ENCODE data around the gene KHK. TPM values are rescaled to one million over a fixed set of nuclear protein-coding genes. Genes with fewer than 3 reads are reported as not detected.

Gene KHK
- total and polyA plus RNA-seq, 9 of the 15 experiments (the other 6 are each of a cell fraction or from before 2014, with no cell fraction given) = 1.5 to 10.7 (median 5.2) TPM

- CTCF ChIA-PET (ENCODE audit: low intra/inter-chr PET ratio) = no interaction called here
- no peaks in the 10 kb centered on the region for H3K27me3 ChIP-seq (ENCODE audit: control insufficient read depth in 2 of 2, insufficient read depth in 2 of 2, low read length in 2 of 2)
- peaks cover 3% of the 10 kb centered on the region; the same call in 1 of the 2 replicates for H3K9me3 ChIP-seq (replicated peaks; ENCODE audit: control insufficient read depth, insufficient read depth, low read depth, low read length)
- no peak overlapping the region for H2AFZ ChIP-seq (ENCODE audit: low read depth, low read length)
- H3K4me3 ChIP-seq = no peak overlapping the region
- no peaks in the 10 kb centered on the region for H3K9me1 ChIP-seq (ENCODE audit: control insufficient read depth, insufficient read depth, low read length)
- H4K20me1 ChIP-seq (replicated peaks; ENCODE audit: control insufficient read depth, insufficient read depth, low read length) = no peaks in the 10 kb centered on the region
- H3K4me1 ChIP-seq (replicated peaks in 1 of 2; ENCODE audit: control insufficient read depth in 2 of 2, insufficient read depth in 2 of 2, low read length in 2 of 2) = no peaks in the 10 kb centered on the region
- H3K9ac ChIP-seq (ENCODE audit: insufficient read depth in 1 of 2, low read depth in 2 of 2, low read length in 2 of 2) = no peak overlapping the region
- TF ChIP-seq MEIS2 (IDR thresholded peaks at IDR 0.05; ENCODE audit: partially characterized antibody) (peak; percentile 70), DACH1 (IDR thresholded peaks at IDR 0.05; ENCODE audit: partially characterized antibody) (no peak), HES1 (IDR thresholded peaks at IDR 0.05; ENCODE audit: low read depth) (no peak), CHCHD3 (CRISPR knock-in tag; IDR thresholded peaks at IDR 0.05) (no peak), STAT6 (CRISPR knock-in tag; IDR thresholded peaks at IDR 0.05) (no peak), RAD51 (IDR thresholded peaks at IDR 0.05; ENCODE audit: borderline replicate concordance, low read depth) (no peak), ZFX (CRISPR knock-in tag; IDR thresholded peaks at IDR 0.05) (no peak), CBX3 (IDR thresholded peaks at IDR 0.05; ENCODE audit: borderline replicate concordance in 1 of 2, low read length in 2 of 2) (0 out of 3 replicates have a peak, but pooled peaks of 1 of the 2 experiments have one; percentile 4)
- 0% methylated on average over 1 of the region's 1 CpG for WGBS (ENCODE audit: insufficient coverage, low coverage, missing lambda C conversion rate)
- in situ Hi-C loops (cut with MboI) = no loop called here
- no peak overlapping the region for H3K4me2 ChIP-seq (ENCODE audit: insufficient read depth, low read length)
- no peak overlapping the region for H3K27ac ChIP-seq (ENCODE audit: extremely low read depth, low read depth, low read length)
- no peaks in the 10 kb centered on the region for H3K79me2 ChIP-seq (ENCODE audit: control insufficient read depth, insufficient read depth, low read length)
- BruUV-seq (replicated peaks) = no TSS peak
- FAIRE-seq (no peak), ATAC-seq (no peak), DNase-seq (ENCODE audit: extremely low read depth in 1 of 4, low spot score in 3 of 4) (no peak)
- intact Hi-C loops (cut with micrococcal nuclease) = no loop called here
- POLR2A ChIA-PET = no interaction called here
- H3K36me3 ChIP-seq (ENCODE audit: control insufficient read depth, insufficient read depth, low read length) = no peaks in the 10 kb centered on the region
Observed at GRCh38 chr2:27143285-27143684, 56.7 kb downstream of the KHK start.
